DOHH2 (cell line): ENCODE data around the gene MYH11.

ENCODE experiments used
- H3F3A ChIP-seq: fragments of 200-600 bp; sonication (generic), shearing (Covaris generic); 2 replicates; pipeline ENCODE4 v1.6.0; 2016; ENCODE audit warnings: antibody characterized with exemption, mild to moderate bottlenecking; ENCODE audit not compliant: control insufficient read depth, insufficient read depth
- H3K27ac ChIP-seq: fragments of 200-600 bp; sonication (generic); 2 replicates; pipeline ENCODE4 v1.5.1; 2014; ENCODE audit warnings: low read depth, mild to moderate bottlenecking, low read length, moderate library complexity
- H3K27me3 ChIP-seq: fragments of 200-600 bp; sonication (generic); 2 replicates; pipeline ENCODE4 v1.6.1; 2014; ENCODE audit warnings: mild to moderate bottlenecking, low read length, mixed read lengths; ENCODE audit not compliant: control insufficient read depth
- H3K36me3 ChIP-seq: fragments of 200-600 bp; sonication (generic); 2 replicates; pipeline ENCODE4 v1.6.1; 2014; ENCODE audit warnings: mild to moderate bottlenecking, low read length, moderate library complexity, mixed read lengths; ENCODE audit not compliant: control insufficient read depth
- H3K4me1 ChIP-seq: fragments of 200-600 bp; sonication (generic); 2 replicates; pipeline ENCODE4 v1.6.1; 2014; ENCODE audit warnings: mild to moderate bottlenecking, low read length, mixed read lengths; ENCODE audit not compliant: control insufficient read depth
- H3K4me2 ChIP-seq: fragments of 200-600 bp; sonication (generic); 2 replicates; pipeline ENCODE4 v1.6.0; 2014; ENCODE audit warnings: mild to moderate bottlenecking, low read length, moderate library complexity
- H3K4me3 ChIP-seq: fragments of 200-600 bp; sonication (generic); 2 replicates; pipeline ENCODE4 v1.5.1; 2014; ENCODE audit warnings: mild to moderate bottlenecking, low read length, mixed read lengths
- H3K79me2 ChIP-seq: fragments of 200-600 bp; sonication (generic); 2 replicates; pipeline ENCODE4 v1.6.1; 2014; ENCODE audit warnings: mild to moderate bottlenecking, low read length, mixed read lengths; ENCODE audit not compliant: control insufficient read depth
- H3K9me2 ChIP-seq: fragments of 200-600 bp; sonication (generic); replicated peaks from 2 replicates; pipeline ENCODE4 v1.6.1; 2014; ENCODE audit warnings: mild to moderate bottlenecking, low read length, mixed read lengths; ENCODE audit not compliant: control insufficient read depth
- H3K9me3 ChIP-seq: fragments of 200-600 bp; sonication (generic); 2 replicates; pipeline ENCODE4 v1.6.1; 2014; ENCODE audit warnings: antibody characterized with exemption, low read length, mixed read lengths; ENCODE audit not compliant: control insufficient read depth, insufficient read depth
- H4K20me1 ChIP-seq: fragments of 200-600 bp; sonication (generic); 2 replicates; pipeline ENCODE4 v1.6.0; 2014; ENCODE audit warnings: low read depth, mild to moderate bottlenecking, antibody characterized with exemption, low read length, moderate library complexity; ENCODE audit not compliant: control insufficient read depth, insufficient read depth
- CTCF ChIP-seq: fragments of 200-600 bp; sonication (generic); IDR thresholded peaks from one replicate; pipeline ENCODE4 v1.5.1; 2014; ENCODE audit warnings: antibody characterized with exemption, mild to moderate bottlenecking, low read depth, low read length; ENCODE audit not compliant: poor library complexity, severe bottlenecking
- EZH2phosphoT487 ChIP-seq: fragments of 200-600 bp; sonication (generic); IDR thresholded peaks from 2 replicates; pipeline ENCODE4 v1.6.1; 2017; ENCODE audit warnings: borderline replicate concordance, mild to moderate bottlenecking, antibody characterized with exemption, low read length, moderate library complexity, mixed read lengths

The MYH11 gene

GRCh38 chr16:15770107-15770506 is 86.7 kb downstream of the MYH11 start:
- Histone ChIP-seq H3K27ac (no peak overlapping the region), H3K9me3 (no peaks in the 10 kb centered on the region), H3K4me1 (peaks cover 4% of the 10 kb centered on the region), H3K9me2 (no peaks in the 10 kb centered on the region), H3K27me3 (no peaks in the 10 kb centered on the region), H3K79me2 (no peaks in the 10 kb centered on the region), H3K36me3 (no peaks in the 10 kb centered on the region), H3F3A (no peaks in the 10 kb centered on the region), H3K4me2 (no peak overlapping the region), H4K20me1 (no peaks in the 10 kb centered on the region), H3K4me3 (no peak overlapping the region)
- no peak for TF ChIP-seq EZH2phosphoT487
- TF ChIP-seq CTCF = no peak

- Histone ChIP-seq H4K20me1 (no peaks in the 10 kb centered on the region), H3K9me3 (no peaks in the 10 kb centered on the region), H3K36me3 (no peaks in the 10 kb centered on the region), H3F3A (no peaks in the 10 kb centered on the region), H3K4me1 (peaks cover 4% of the 10 kb centered on the region), H3K27me3 (no peaks in the 10 kb centered on the region), H3K4me3 (no peak overlapping the region), H3K4me2 (no peak overlapping the region), H3K27ac (no peak overlapping the region), H3K79me2 (no peaks in the 10 kb centered on the region), H3K9me2 (no peaks in the 10 kb centered on the region)
- TF ChIP-seq EZH2phosphoT487 (no peak), CTCF (no peak)
Observed at GRCh38 chr16:15769239-15769638, 87.6 kb downstream of the MYH11 start.

GRCh38 chr16:15768201-15768600 is 88.6 kb downstream of the MYH11 start:
- Histone ChIP-seq H3K4me3 (no peak overlapping the region), H3K4me1 (peaks cover 4% of the 10 kb centered on the region), H3F3A (no peaks in the 10 kb centered on the region), H3K27me3 (no peaks in the 10 kb centered on the region), H3K9me2 (no peaks in the 10 kb centered on the region), H3K9me3 (no peaks in the 10 kb centered on the region), H3K4me2 (no peak overlapping the region), H3K79me2 (no peaks in the 10 kb centered on the region), H3K27ac (no peak overlapping the region), H3K36me3 (no peaks in the 10 kb centered on the region), H4K20me1 (no peaks in the 10 kb centered on the region)
- TF ChIP-seq EZH2phosphoT487 (no peak), CTCF (no peak)

GRCh38 chr16:15766918-15767317 is 89.9 kb downstream of the MYH11 start:
- no peak for TF ChIP-seq CTCF
- no peak for TF ChIP-seq EZH2phosphoT487
- Histone ChIP-seq H3K79me2 (no peaks in the 10 kb centered on the region), H3K27me3 (no peaks in the 10 kb centered on the region), H3K4me2 (no peak overlapping the region), H3K36me3 (no peaks in the 10 kb centered on the region), H4K20me1 (no peaks in the 10 kb centered on the region), H3F3A (no peaks in the 10 kb centered on the region), H3K27ac (no peak overlapping the region), H3K9me3 (no peaks in the 10 kb centered on the region), H3K4me3 (no peak overlapping the region), H3K9me2 (no peaks in the 10 kb centered on the region), H3K4me1 (peaks cover 4% of the 10 kb centered on the region)
